DMS153 (cell line): ENCODE data around the gene STARD8.
"Not testable (repeated sequence)": the region's sequence is repeated elsewhere in the genome, so short reads cannot be mapped to it uniquely, and the experiment has no call there.

Experiments
- DNase-seq: peaks from one replicate; lab custom pipeline; 2025; lab: John Stamatoyannopoulos, UW

Gene STARD8

DNA sequence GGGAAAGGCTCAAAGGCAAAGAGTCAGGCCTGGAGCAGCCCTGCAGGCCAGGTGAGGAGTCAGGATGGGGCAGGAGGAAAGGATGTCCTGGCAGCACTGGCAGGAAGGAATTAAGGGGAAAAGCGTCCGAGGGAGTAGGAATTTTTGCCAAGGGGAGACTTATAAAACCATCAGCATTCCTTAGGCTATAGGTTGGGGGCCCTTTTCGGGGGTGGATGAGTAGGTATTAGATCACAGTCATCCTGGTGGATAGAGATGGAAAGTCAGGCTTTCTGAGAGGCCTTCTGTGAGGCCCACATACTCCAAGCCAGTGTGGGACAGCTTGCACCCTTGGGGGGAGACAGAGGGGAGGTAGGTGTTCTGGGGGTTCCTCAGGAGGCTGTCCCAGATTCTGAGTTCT, 12.3 kb downstream of the STARD8 start:
- DNase-seq: no peak

GRCh38 chrX:68660746-68661145, 13.3 kb downstream of the STARD8 start:
- no peak for DNase-seq

- DNase-seq: no peak
These were observed 18.0 kb downstream of the STARD8 start for GRCh38 chrX:68665502-68665901.

DNA sequence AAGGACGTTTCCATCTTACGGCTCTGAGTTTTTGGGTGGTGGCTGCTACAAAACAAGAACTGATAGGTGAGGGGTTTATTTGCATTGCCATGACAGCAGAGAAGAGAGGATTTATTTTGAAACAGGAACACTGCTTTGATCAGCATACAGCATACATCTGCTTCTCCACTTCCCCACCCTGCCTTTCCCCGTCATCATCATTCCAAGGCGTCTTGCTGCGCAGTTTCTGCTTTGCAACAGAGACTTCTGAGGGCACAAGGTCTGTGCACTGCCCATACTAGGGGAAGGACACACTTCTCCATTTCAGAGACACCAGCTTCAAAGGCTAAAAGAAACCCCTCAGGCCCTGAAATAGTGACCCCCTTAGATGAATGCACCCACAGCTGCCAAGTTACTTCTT, 19.1 kb downstream of the STARD8 start:
- DNase-seq: no peak

DNA sequence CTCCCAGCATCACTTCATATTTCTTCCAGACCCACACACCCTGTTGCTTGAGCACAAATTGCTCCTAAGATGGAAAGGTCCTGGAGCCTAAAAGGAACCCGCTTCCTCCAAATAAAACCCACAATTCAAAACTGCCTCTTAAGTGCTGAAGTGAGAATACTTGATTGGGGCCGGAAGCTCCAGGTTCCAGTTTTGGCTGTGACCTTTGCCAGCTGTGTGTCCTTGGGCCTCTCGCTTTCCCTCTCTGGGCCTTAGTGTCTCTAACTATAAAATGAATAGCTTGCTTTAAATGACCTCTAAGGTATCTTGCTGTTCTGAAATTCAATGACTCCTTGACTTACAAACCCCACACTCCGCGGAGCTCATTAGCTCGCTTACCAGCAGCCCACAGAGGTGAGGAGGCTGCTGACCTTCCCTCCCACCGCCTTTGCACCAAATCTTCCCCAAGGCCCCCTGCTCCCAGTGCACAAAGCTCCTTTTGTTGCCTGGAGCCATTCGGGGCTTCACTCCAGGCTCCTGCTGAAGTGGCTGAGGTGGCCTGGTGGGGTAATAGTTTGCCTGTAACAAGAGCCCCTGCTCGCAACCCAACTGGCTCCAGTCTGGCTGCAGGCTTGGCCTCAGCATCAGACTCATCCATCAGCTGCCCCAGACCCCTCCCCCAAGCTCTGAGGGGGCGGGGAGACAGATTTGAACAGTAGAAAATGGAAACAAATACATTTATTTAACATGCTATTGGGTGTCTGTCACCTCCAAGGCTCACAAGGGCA, 21.8 kb downstream of the STARD8 start:
- DNase-seq: no peak

- DNase-seq: no peak
These were observed 22.4 kb downstream of the STARD8 start for GRCh38 chrX:68669871-68670270.

- DNase-seq: no peak
These were observed 23.8 kb downstream of the STARD8 start for GRCh38 chrX:68671221-68671620.

GRCh38 chrX:68672581-68673318, 25.3 kb downstream of the STARD8 start:
- no peak for DNase-seq

DNA sequence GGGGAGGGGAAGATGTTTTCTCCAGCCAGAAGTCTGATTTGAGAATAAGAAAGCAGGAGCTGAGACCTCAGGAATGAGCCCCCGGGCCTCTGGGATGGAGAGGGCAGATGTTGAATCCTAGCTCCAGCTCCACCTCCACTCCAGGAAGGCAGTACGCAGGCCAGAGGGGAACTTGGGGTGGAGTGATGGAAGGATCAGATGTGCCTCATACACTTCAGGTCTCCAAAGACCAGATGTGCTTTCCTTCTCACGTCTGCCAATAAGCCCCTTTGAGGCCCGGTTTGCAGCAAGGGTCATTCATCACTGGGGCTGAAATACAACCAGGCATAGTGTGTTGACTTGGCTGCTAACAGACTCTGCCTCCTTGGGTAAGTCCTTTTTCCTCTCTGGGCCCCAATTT, 28.1 kb downstream of the STARD8 start:
- no peak for DNase-seq

GRCh38 chrX:68676335-68676734, 28.9 kb downstream of the STARD8 start:
- no peak for DNase-seq

DNA sequence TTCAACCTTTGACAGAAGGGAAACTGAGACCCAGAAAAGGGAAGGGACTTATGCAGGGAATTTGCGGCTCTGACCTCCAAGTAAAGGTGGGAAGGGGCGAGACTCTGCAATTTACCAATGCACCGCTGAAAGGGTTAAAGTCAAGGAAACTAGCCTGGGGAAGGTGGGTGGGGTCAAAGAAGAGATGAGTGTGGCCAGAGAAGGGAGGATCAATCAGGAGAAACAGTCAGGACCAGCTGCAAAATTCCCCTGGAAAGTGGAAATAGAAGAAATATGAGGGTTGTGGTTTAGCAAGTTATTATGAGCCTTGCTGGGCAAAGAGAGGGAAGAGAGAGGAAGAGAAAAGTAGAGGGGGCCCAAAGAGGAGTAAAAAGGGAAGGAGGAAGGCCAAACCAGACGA, 30.5 kb downstream of the STARD8 start:
- DNase-seq: no peak

GRCh38 chrX:68681443-68681941, 34.0 kb downstream of the STARD8 start:
- DNase-seq: no peak

DNA sequence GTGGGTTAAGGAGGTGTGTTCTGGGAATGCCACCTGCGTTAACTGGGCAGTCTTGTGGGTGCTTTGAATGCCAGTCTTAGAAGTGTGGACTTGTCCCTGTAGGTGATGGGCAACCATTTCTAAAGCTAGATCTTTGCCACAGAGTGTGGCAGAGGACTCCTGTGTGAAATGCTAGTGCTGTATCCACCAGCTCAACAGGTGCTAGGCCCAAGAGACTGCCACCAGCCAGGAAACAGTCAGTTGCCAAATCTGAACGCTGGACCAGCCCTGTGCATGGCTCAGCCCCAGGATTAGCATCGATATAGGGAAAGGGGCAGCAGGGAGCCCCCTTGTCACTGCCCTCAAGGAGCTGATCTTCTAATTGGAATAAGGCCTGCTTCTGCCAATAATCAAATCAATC, 35.3 kb downstream of the STARD8 start:
- DNase-seq: no peak

- DNase-seq: no peak
These were observed 36.1 kb downstream of the STARD8 start for GRCh38 chrX:68683580-68683979.

DNA sequence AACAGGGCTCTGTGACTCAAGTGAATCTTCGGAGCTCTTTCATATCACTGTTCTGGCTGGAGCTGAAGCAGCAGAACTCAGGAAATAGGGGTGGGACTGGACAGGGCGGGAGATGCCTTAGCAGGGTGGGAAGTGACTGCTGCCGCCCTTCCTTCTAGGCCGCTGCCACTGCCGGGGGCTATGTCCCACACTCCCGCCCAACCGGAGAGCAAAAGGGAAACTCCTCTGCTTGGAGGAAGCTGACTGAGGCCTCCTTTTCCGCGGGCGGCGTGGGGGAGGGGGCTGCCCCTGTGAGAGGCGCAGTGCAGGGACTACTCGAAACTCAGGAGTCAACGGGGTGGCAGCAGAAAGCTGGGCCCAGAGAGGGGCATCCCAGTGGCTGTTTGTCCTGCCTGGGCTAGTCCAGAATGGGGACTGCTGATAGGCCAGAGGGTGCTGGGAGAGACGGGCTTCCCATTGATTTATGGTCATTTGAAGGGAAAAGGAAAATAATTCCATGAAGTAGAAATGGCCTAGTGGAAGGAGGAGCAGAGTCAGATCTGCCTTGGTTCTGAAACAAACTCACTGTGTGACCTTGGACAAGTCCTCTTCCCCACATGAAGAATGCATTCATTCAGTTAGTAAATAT, 36.9 kb downstream of the STARD8 start:
- DNase-seq: no peak

DNA sequence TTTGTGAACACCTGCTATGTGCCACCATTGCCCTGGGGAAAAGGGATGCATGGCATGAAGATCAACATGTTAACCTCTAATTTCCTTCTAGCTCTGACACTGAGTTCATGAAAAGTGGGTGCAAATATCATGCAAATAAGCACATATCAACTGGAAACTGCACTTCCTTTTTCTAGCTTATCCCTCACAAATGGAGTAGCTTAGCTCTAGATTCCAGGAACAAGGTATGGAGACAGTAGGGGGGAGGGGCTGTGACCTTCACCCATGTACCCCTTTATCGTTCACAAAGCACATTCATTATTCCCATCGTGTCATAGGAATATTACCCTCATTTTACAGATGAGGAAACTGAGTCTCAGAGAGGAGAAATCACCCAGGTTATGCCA, 37.4 kb downstream of the STARD8 start:
- no peak for DNase-seq

DNA sequence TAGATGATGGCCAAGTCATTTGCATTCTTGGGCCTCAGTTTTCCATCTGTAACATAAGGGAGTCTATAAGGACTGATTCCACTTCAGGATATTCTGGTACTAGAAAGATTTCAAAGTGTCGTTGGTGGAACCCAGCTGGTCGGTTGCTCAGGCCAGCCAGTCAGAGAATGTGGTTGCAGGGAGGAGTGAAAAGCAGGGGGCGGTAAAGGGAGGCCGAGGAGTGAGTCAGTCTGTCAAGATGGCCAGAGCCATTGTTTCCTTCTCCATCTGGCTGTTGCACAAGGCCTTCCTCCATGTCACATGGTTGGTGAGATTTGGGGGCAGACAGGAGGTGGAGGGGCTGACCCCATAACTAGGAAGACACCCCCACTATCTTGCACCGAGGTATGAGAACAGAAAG, 38.2 kb downstream of the STARD8 start:
- DNase-seq: no peak

- DNase-seq: no peak
These were observed 38.9 kb downstream of the STARD8 start for GRCh38 chrX:68686097-68686977.

DNA sequence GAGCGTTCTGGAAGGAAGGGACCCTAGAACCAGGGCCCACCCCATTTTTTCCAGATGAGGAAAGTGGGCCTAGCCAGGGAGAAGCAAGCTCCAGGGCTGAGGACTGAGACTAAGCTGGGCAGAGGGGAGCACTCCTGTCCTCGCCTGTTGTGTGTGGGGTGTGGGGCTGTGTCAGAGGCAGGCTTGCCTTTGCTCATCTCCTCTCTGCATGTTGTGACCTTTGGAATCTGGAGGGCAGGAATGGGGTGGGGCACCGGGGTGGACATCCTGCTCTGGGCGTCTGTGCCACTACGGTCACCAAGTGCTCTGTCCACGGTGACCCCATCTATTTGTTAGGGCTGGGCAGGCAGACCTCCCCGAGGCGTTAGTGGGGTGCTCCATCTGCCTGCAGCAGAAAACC, 41.5 kb downstream of the STARD8 start:
- DNase-seq: not testable (repeated sequence)

DNA sequence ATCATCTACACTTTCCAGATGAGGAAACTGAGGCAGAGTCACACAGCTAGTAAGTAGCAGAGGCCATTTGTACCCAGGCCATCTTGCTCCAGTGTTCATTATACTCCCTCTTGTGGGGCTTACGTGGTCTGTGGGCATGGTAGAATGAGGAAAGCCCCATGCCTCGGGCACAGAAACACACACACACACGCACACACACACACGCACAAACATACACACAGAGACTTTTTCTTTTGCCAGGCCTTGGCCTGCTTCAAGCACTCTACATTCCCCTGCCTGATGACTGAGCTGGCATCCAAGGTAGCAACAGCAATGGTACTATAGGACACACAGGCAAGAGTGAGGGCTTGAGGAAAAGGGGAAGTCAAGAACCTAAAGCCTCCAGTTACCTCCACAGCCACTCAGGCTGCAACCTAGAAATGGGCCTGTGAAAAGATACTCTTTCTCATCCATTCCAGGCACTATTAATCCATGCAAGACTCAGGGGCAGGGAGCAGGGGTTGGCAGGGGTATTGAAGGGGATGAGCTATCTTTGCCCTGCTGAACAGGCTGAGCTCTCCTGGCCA, 43.6 kb downstream of the STARD8 start:
- no peak for DNase-seq

- no peak for DNase-seq
These were observed 44.5 kb downstream of the STARD8 start for GRCh38 chrX:68691921-68692320.

DNA sequence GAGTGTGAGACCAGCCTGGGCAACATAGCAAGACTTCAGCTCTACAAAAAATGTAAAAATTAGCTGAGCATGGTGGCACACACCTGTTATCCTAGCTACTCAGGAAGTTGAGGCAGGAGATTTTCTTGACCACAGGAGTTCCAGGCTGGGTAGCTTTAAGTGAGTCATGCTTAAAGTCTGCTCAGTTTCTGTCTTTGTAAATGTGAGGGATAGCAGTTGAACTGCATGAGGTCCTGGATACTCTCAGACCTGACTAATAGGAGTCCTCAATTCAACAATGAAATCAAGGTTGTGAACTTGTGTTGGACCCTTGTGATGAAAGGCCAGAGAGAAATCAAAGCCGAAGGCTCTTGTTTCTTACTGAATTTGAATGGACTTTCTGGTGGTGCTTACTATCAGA, 45.2 kb downstream of the STARD8 start:
- no peak for DNase-seq
